Caki2 (cell line): ENCODE measurements around the gene ZNF423. TPM values are rescaled to one million over a fixed set of nuclear protein-coding genes. Genes with fewer than 3 reads are reported as not detected.

ENCODE experiments used
- DNase-seq: peaks from one replicate; pipeline ENCODE4 v3.0.0-alpha.2; 2015; ENCODE audit warnings: low read depth
- in situ Hi-C: cut with HindIII; loops from 2 replicates; pipeline ENCODE4 v1.10.0; 2016; ENCODE audit warnings: low sequenced_read_pairs, low pct_unique_long_range_greater_than_20kb, mixed read lengths
- total RNA-seq: library from RNA; depleted of rRNA; stranded (reverse); fragments of >200 nt; shearing (Covaris generic); gene quantifications from 2 replicates; pipeline ENCODE4 v1.2.3, GENCODE V29; 2014; ENCODE audit warnings: low replicate concordance

ZNF423 gene
- total RNA-seq, 1 experiment from 2014 or later: 0.24 TPM

GRCh38 chr16:49652456-49653172 is 203.3 kb downstream of the ZNF423 start:
- in situ Hi-C loops: no loop called here

GRCh38 chr16:49651996-49652395 is 203.9 kb downstream of the ZNF423 start:
- in situ Hi-C loops: no loop called here
- DNase-seq: no peak

More at GRCh38 chr16:49652456-49653172, 203.3 kb downstream of the ZNF423 start:
- no peak for DNase-seq

- in situ Hi-C loops: no loop called here
- DNase-seq: no peak
These were observed 204.7 kb downstream of the ZNF423 start for GRCh38 chr16:49651226-49651625.

DNA sequence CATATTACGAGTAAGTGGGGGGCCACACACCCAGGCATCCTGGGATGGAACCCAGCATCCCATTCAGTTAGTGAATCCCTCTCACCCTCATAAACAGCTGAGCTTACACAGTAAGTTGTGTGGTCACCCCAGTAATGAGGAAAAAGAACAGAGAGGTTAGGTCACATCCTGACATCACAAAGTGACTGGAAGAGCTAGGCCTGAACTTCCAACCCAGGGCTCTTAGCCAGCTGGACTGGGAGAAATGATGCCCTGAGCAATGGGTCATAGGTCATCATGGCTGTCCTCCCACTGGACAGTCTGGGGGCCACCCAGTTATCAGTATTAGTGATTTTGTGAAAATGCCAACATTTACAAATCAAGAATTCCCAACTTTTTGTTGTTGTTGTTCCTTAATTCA is 205.3 kb downstream of the ZNF423 start:
- in situ Hi-C loops: no loop called here
- no peak for DNase-seq

DNA sequence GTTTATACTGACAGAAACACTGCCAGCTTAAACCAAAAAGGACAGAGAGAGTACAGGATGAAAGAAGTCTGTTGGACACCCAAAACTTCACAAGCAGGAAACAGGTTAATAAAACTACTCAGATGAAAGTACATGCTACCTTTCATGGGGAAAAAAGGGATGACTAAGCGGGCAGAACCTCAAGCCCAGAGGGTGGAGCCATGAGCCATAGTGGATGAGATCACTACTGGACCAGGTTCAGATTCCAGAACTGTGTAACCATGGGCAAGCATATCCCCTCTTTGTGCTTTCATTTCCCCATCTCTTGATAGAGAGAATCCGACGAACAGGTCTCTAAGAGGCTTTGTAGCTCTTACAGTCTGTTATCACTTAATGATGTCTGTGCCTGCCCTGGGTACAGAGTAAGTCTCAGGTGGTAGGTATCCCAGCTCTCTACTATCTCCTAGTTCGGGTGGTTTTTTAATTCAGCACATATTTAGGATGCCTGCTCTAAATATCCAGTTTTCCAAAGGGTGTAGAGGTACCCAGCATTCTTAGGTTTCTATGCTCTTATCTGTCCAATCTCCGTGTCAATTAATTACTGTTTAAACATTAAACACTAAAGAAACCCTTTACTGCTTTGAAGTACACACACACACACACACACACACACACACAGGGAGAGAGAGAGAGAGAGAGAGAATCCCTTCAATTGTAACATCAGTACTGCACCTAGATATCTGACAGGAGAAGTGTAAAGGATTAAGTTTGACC is 206.7 kb downstream of the ZNF423 start:
- in situ Hi-C loops: no loop called here
- DNase-seq: no peak

DNA sequence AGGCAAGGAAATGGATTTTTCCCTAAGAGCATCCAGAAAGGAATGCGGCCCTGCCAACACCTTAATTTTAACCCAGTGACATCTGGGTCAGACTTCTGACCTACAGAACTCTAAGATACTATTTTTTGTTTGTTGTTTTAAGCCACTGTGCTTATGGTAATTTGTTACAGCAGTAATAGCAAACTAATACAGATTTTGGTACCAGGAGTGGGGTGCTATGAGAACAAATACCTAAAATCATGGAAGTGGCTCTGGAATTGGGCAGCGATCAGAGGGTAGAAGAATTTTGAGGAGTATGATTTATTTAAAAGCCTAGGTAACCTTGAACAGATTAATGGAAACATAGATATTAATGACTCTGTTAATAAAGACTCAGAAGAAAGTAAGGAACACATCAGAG is 208.2 kb downstream of the ZNF423 start:
- in situ Hi-C loops: no loop called here

DNA sequence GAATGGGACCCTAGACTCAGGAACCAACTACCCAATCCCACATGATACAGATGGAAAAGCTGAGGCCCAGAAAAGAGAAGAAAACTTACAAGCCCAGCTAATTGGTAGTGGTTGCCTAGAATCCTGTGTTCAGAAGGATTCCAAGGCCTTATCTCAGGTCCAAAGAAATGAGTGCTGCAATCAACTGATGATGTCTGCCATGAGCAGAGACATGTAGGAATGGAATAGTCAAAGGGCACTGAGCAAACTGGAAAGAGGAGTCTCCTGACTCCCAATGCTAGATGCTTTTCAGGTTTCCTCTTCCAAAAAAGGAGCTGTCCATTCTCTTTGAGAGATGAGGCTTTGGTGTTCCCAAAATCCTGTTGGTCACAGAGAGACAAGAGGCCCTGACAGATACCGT is 210.6 kb downstream of the ZNF423 start:
- DNase-seq: no peak
- in situ Hi-C loops: no loop called here

More for the DNA sequence above, 208.2 kb downstream of the ZNF423 start:
- DNase-seq: no peak

- in situ Hi-C loops: no loop called here
- no peak for DNase-seq
These were observed 211.8 kb downstream of the ZNF423 start for GRCh38 chr16:49644145-49644463.

GRCh38 chr16:49643429-49644144 is 212.3 kb downstream of the ZNF423 start:
- no peak for DNase-seq
- in situ Hi-C loops: no loop called here

DNA sequence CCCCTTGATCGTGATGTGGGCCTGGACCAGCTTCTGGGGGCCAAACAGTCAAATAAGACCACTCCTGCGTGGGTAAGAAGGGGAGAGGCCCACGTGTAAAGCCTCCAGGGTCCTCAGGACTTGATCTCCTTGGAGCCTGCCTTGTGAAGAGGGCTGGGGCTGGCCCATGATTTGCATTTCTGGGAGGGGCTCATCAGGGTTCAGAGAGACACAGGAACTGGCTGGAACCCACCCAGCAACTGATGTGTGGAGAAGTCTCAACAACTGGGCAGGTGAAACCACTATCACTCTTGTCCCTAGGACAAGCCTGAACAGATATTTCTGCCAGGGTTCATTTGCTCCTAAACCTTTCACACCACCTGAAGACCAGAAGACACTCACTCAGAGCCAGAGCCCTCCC is 214.7 kb downstream of the ZNF423 start:
- in situ Hi-C loops: no loop called here
- DNase-seq: no peak

DNA sequence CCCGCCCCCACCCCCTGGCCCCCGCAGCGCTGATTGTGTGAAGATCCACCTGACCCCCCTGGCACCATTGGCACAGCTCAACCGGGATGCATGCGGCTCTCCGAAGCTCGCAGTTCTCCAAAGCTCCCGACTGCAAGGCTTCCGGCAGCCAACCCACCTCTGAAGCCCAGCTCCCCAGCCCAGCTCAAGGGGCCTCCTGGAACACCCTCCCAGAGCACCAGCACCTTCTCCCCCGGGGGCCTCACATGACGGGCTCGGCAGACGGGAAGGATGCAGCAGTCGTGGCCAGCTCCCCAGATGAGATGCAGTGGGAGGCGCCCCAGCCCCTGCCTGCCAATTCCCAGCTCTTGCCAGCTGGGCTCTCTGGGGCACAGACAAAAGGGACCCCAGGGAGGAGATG is 215.3 kb downstream of the ZNF423 start:
- no peak for DNase-seq
- in situ Hi-C loops: no loop called here

- DNase-seq: no peak
- in situ Hi-C loops: no loop called here
These were observed 216.0 kb downstream of the ZNF423 start for GRCh38 chr16:49639739-49640431.

DNA sequence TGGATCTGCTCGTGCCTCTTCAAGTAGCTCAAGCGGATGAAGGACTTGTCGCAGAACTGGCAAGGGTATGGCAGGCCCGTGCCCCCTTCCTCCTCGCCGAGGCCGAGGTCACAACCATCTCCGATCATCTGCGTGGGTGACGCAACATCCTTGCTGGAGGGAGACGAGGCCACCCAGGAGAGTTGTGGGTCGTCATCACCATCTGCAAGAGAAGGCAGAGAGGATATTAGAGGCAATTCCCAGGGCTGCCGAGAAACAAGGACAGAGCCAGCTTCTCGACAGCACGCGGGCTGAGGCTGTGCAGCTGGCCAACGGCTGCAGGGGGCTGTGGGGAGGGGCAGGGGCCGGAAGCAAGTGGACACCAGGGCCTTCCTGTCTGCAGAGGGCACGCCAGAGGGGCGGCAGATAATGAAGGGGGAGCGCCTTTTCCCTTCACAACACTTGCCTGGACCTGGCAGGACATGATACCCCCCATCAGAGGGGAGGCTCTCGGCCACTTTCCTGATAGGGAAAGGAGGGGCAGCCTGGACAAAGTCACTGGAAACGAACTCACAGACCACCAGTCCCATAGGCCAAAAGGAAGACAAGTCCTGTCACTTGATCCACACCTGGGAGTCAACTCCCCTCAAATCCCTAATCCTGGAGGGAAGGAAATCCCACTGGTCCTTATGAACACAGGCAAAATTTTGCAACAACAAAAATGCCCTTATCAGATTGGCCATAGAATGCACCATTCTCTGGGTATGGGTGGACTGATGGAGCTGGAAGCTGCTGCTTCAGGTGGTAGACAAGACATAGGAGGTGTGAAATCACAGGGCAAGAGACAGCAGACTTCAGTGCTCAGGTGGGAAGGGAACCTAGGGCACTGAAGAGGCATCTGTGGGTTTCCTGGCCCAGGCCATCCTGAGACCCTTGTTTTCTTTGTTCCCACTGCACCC is 217.0 kb downstream of the ZNF423 start:
- in situ Hi-C loops: no loop called here

GRCh38 chr16:49637933-49638672 is 217.8 kb downstream of the ZNF423 start:
- in situ Hi-C loops: no loop called here
- DNase-seq: no peak

More for the DNA sequence above, 217.0 kb downstream of the ZNF423 start:
- no peak for DNase-seq

GRCh38 chr16:49637511-49637910 is 218.4 kb downstream of the ZNF423 start:
- in situ Hi-C loops: no loop called here
- DNase-seq: no peak

GRCh38 chr16:49636608-49637007 is 219.3 kb downstream of the ZNF423 start:
- in situ Hi-C loops: no loop called here
- DNase-seq: no peak
